IMR-90 (cell line): ENCODE data around the gene BEX5. TPM values are rescaled to one million over a fixed set of nuclear protein-coding genes. Genes with fewer than 3 reads are reported as not detected.
A peak's percentile ranks its signal among the peaks of the same experiment; 100 is the strongest.

Experiments
- ATAC-seq: fragments of 200-7000 bp; cut with Tn5 transposase; 2 replicates; pipeline ENCODE4 v1.9.1; 2020; ENCODE audit warnings: low read depth, mild to moderate bottlenecking, moderate library complexity
- BruUV-seq: library from RNA; stranded (reverse); fragments of 400-500 nt; replicated peaks from 2 replicates; lab custom pipeline; 2021; lab: Mats Ljungman, UMichigan
- CTCF ChIA-PET: fragments of 300-600 bp; formaldehyde crosslinking; extraction: SDS; loops from one replicate; lab custom pipeline; 2021; ENCODE audit warnings: antibody characterized with exemption; lab: Yijun Ruan, JAX
- POLR2A ChIA-PET: fragments of 300-600 bp; sonication (Branson Sonifier 250); formaldehyde crosslinking; loops from one replicate; lab custom pipeline; 2022; ENCODE audit warnings: antibody characterized with exemption; ENCODE audit not compliant: unreplicated experiment; lab: Charles Lee
- DNase-seq: peaks from one replicate; pipeline ENCODE4 v3.0.0; 2013
- H2AFZ ChIP-seq: replicated peaks from 2 replicates; pipeline ENCODE3; 2013; ENCODE audit warnings: low read length, mild to moderate bottlenecking; ENCODE audit not compliant: poor library complexity
- H2AK5ac ChIP-seq: 2 replicates; pipeline ENCODE4 v1.6.1; 2013; ENCODE audit warnings: low read depth, low read length, inconsistent platforms
- H2AK9ac ChIP-seq: replicated peaks from 2 replicates; pipeline ENCODE3; 2013; ENCODE audit warnings: mild to moderate bottlenecking, low read depth, low read length, moderate library complexity; ENCODE audit not compliant: poor library complexity
- H2BK120ac ChIP-seq: 2 replicates; pipeline ENCODE4 v1.6.1; 2013; ENCODE audit warnings: low read depth, low read length, inconsistent platforms
- H2BK15ac ChIP-seq: 3 replicates; pipeline ENCODE4 v1.6.1; 2013; ENCODE audit warnings: low read depth, low read length, inconsistent platforms
- H2BK20ac ChIP-seq: 2 replicates; pipeline ENCODE4 v1.6.1; 2013; ENCODE audit warnings: low read depth, mild to moderate bottlenecking, inconsistent platforms, low read length, moderate library complexity
- H2BK5ac ChIP-seq: 2 replicates; pipeline ENCODE4 v1.6.1; 2013; ENCODE audit warnings: mild to moderate bottlenecking, low read depth, low read length, inconsistent platforms; ENCODE audit not compliant: poor library complexity, severe bottlenecking
- H3K14ac ChIP-seq: replicated peaks from 2 replicates; pipeline ENCODE4 v1.6.1; 2013; ENCODE audit warnings: low read depth, low read length, inconsistent platforms
- H3K18ac ChIP-seq: 2 replicates; pipeline ENCODE4 v1.6.1; 2013; ENCODE audit warnings: low read depth, low read length, control low read depth
- H3K23ac ChIP-seq: 2 replicates; pipeline ENCODE4 v1.6.1; 2013; ENCODE audit warnings: low read depth, low read length, inconsistent platforms
- H3K27ac ChIP-seq: 2 replicates; pipeline ENCODE4 v1.5.1; 2013; ENCODE audit warnings: mild to moderate bottlenecking, control low read depth, low read length; ENCODE audit not compliant: insufficient read depth
- H3K27me3 ChIP-seq: 2 replicates; pipeline ENCODE4 v1.6.1; 2013; ENCODE audit warnings: low read length; ENCODE audit not compliant: control insufficient read depth, insufficient read depth
- H3K36me3 ChIP-seq: 2 replicates; pipeline ENCODE4 v1.6.1; 2013; ENCODE audit warnings: low read length, mixed read lengths; ENCODE audit not compliant: control insufficient read depth, insufficient read depth
- H3K4ac ChIP-seq: 2 replicates; pipeline ENCODE4 v1.6.1; 2013; ENCODE audit warnings: low read depth, low read length, inconsistent platforms
- H3K4me1 ChIP-seq: 2 replicates; pipeline ENCODE4 v1.6.1; 2013; ENCODE audit warnings: low read length, mixed read lengths; ENCODE audit not compliant: control insufficient read depth, insufficient read depth
- H3K4me2 ChIP-seq: 2 replicates; pipeline ENCODE4 v1.6.1; 2013; ENCODE audit warnings: low read depth, mild to moderate bottlenecking, control low read depth, low read length, moderate library complexity
- H3K4me3 ChIP-seq: 2 replicates; pipeline ENCODE4 v1.5.1; 2013; ENCODE audit warnings: low read depth, mild to moderate bottlenecking, control low read depth, low read length, moderate library complexity; ENCODE audit not compliant: insufficient read depth
- H3K56ac ChIP-seq: 2 replicates; pipeline ENCODE4 v1.6.1; 2013; ENCODE audit warnings: low read length, inconsistent platforms; ENCODE audit not compliant: insufficient read depth; ENCODE audit errors: extremely low read depth
- H3K79me1 ChIP-seq, 2 experiments: 2 replicates each; pipeline ENCODE4 v1.6.1; 2013; ENCODE audit warnings: low read length in 2 of 2, inconsistent platforms in 1 of 2, low read depth in 1 of 2
- H3K9ac ChIP-seq: 2 replicates; pipeline ENCODE4 v1.6.1; 2013; ENCODE audit warnings: low read depth, low read length, control low read depth
- H3K9me1 ChIP-seq: 2 replicates; pipeline ENCODE4 v1.6.1; 2013; ENCODE audit warnings: low read length, inconsistent platforms; ENCODE audit not compliant: insufficient read depth
- H3K9me3 ChIP-seq: 2 replicates; pipeline ENCODE4 v1.6.1; 2013; ENCODE audit warnings: low read length; ENCODE audit not compliant: control insufficient read depth, insufficient read depth
- H4K20me1 ChIP-seq: 2 replicates; pipeline ENCODE4 v1.6.1; 2013; ENCODE audit warnings: low read length, inconsistent platforms; ENCODE audit not compliant: insufficient read depth
- H4K5ac ChIP-seq: 2 replicates; pipeline ENCODE4 v1.6.1; 2013; ENCODE audit warnings: mild to moderate bottlenecking, low read depth, low read length, control low read depth
- H4K8ac ChIP-seq, 2 experiments: 2 replicates each; pipeline ENCODE4 v1.6.1; 2013; ENCODE audit warnings: low read depth in 2 of 2, low read length in 2 of 2, control low read depth in 1 of 2, inconsistent platforms in 1 of 2
- H4K91ac ChIP-seq: 2 replicates; pipeline ENCODE4 v1.6.1; 2013; ENCODE audit warnings: low read depth, low read length, inconsistent platforms; ENCODE audit not compliant: insufficient read depth
- BHLHE40 ChIP-seq: fragments of 150-350 bp; IDR thresholded peaks from 2 replicates; pipeline ENCODE4 v1.6.1; 2016; ENCODE audit warnings: mild to moderate bottlenecking, low read depth, low read length
- CEBPB ChIP-seq: IDR thresholded peaks from 2 replicates; pipeline ENCODE4 v1.6.1; 2012; ENCODE audit warnings: low read depth, low read length, improper control_type of control experiment
- CHD1 ChIP-seq: IDR thresholded peaks from 2 replicates; pipeline ENCODE4 v1.6.1; 2012; ENCODE audit warnings: low read depth, low read length, improper control_type of control experiment
- FOS ChIP-seq: fragments of 150-350 bp; IDR thresholded peaks from 2 replicates; pipeline ENCODE4 v1.6.1; 2016; ENCODE audit warnings: low read depth, low read length
- MAFK ChIP-seq: IDR thresholded peaks from 2 replicates; pipeline ENCODE4 v1.6.1; 2012; ENCODE audit warnings: low read depth, low read length, improper control_type of control experiment
- MAZ ChIP-seq: IDR thresholded peaks from 2 replicates; pipeline ENCODE4 v1.6.1; 2012; ENCODE audit warnings: low read depth, mild to moderate bottlenecking, low read length, improper control_type of control experiment, moderate library complexity, borderline replicate concordance
- MXI1 ChIP-seq: IDR thresholded peaks from 2 replicates; pipeline ENCODE4 v1.6.1; 2012; ENCODE audit warnings: low read depth, mild to moderate bottlenecking, low read length, moderate library complexity, borderline replicate concordance
- NFE2L2 ChIP-seq: fragments of 150-350 bp; IDR thresholded peaks from 2 replicates; pipeline ENCODE4 v1.6.1; 2016; ENCODE audit warnings: low read depth, mild to moderate bottlenecking, low read length
- POLR2A ChIP-seq: IDR thresholded peaks from 2 replicates; pipeline ENCODE4 v1.6.1; 2012; ENCODE audit warnings: mild to moderate bottlenecking, low read depth, low read length
- RAD21 ChIP-seq: IDR thresholded peaks from 2 replicates; pipeline ENCODE4 v1.6.1; 2012; ENCODE audit warnings: low read length, improper control_type of control experiment
- RCOR1 ChIP-seq: IDR thresholded peaks from 2 replicates; pipeline ENCODE4 v1.6.1; 2012; ENCODE audit warnings: mild to moderate bottlenecking, low read length, improper control_type of control experiment; ENCODE audit not compliant: insufficient replicate concordance
- RFX5 ChIP-seq: IDR thresholded peaks from 2 replicates; pipeline ENCODE4 v1.8.0; 2012; ENCODE audit warnings: low read depth, mild to moderate bottlenecking, low read length, moderate library complexity
- SMC3 ChIP-seq: fragments of 150-350 bp; IDR thresholded peaks from 2 replicates; pipeline ENCODE4 v1.6.1; 2016; ENCODE audit warnings: low read depth, mild to moderate bottlenecking, antibody characterized with exemption, low read length, moderate library complexity
- USF2 ChIP-seq: fragments of 150-350 bp; IDR thresholded peaks from 2 replicates; pipeline ENCODE4 v1.6.1; 2017; ENCODE audit warnings: mild to moderate bottlenecking, antibody characterized with exemption, low read length, low read depth
- WGBS, 2 experiments: methylation state at CpG; one replicate each; pipeline versions ENCODE4 v1.1.5 to v1.1.7; 2013; ENCODE audit warnings: missing lambda C conversion rate in 2 of 2; ENCODE audit not compliant: insufficient read length in 1 of 2; ENCODE audit errors: extremely low coverage in 2 of 2; 5-methylcytosine and 5-hydroxymethylcytosine counted together
- dilution Hi-C: fragments of 300-500 bp; cut with HindIII; formaldehyde crosslinking; loops from one replicate; pipeline ENCODE4 v1.14.3; 2018; ENCODE audit warnings: low sequenced_read_pairs; ENCODE audit not compliant: unreplicated experiment
- in situ Hi-C: fragments of 300-500 bp; cut with MboI; formaldehyde crosslinking; loops from 3 replicates; pipeline ENCODE4 v1.14.3; 2019; ENCODE audit warnings: low sequenced_read_pairs, inconsistent platforms, mixed read lengths
- intact Hi-C: fragments of 100-400 bp; cut with micrococcal nuclease; formaldehyde crosslinking; loops from 2 replicates; pipeline ENCODE4 v1.10.0; 2022
- polyA plus RNA-seq, 3 experiments: library from polyadenylated mRNA; depleted of rRNA; stranded (reverse); fragments of >200 nt; gene quantifications; 2 replicates each; pipeline ENCODE4 v1.2.3, GENCODE V29; 2012; ENCODE audit warnings: low replicate concordance in 1 of 3
- total RNA-seq: library from RNA; depleted of rRNA; stranded (reverse); fragments of >200 nt; gene quantifications from 2 replicates; pipeline ENCODE4 v1.2.3, GENCODE V29; 2012
- TF ChIP-seq, protein P1 (sequence below): conservative IDR thresholded peaks from 2 replicates; pipeline ENCODE4 v1.5.1; 2012; ENCODE audit warnings: mild to moderate bottlenecking, low read depth, low read length, improper control_type of control experiment

BEX5 gene
- total and polyA plus RNA-seq, 2 of the 4 experiments (the other 2 are of a cell fraction), result not detected

- in situ Hi-C loops, result no loop called here
- dilution Hi-C loops, result no loop called here
- Histone ChIP-seq H3K9ac (no peak overlapping the region), H3K18ac (no peak overlapping the region), H3K4ac (no peak overlapping the region), H3K9me3 (no peaks in the 10 kb centered on the region), H2AK9ac (peak overlapping the region; percentile 65), H2BK15ac (no peak overlapping the region), H3K79me1 (no peaks in the 10 kb centered on the region), H4K8ac (no peak overlapping the region), H3K4me1 (no peaks in the 10 kb centered on the region), H3K23ac (no peak overlapping the region), H2BK20ac (no peak overlapping the region), H2BK5ac (no peak overlapping the region), H4K5ac (no peak overlapping the region), H3K36me3 (no peaks in the 10 kb centered on the region), H4K20me1 (no peaks in the 10 kb centered on the region), H2AK5ac (no peak overlapping the region), H3K27ac (no peak overlapping the region), H3K9me1 (no peaks in the 10 kb centered on the region), H3K4me2 (no peak overlapping the region), H3K56ac (no peak overlapping the region), H3K27me3 (peaks cover 2% of the 10 kb centered on the region; the same call in 1 of the 2 replicates), H3K4me3 (no peak overlapping the region), H4K91ac (no peak overlapping the region), H2AFZ (peak overlapping the region; percentile 79), H2BK120ac (no peak overlapping the region), H3K14ac (no peak overlapping the region)
- no peak for DNase-seq
- intact Hi-C loops, result no loop called here
- 21% methylated on average over 7 of the region's 32 CpGs; no CpG with 5 or more reads in 1 of the 2 experiments for WGBS, 2 experiments
- POLR2A ChIA-PET, result interaction anchor here (0.6 kb wide), 1 partner anchor 439 kb away, joined by 4 read pairs; no protein-coding TSS in a partner anchor
- no TSS peak for BruUV-seq
- CTCF ChIA-PET, result no interaction called here
- no peak for ATAC-seq
- TF ChIP-seq RAD21 (no peak), POLR2A (no peak), BHLHE40 (no peak), RCOR1 (no peak), NFE2L2 (no peak), FOS (no peak), USF2 (no peak), RFX5 (no peak), CEBPB (no peak), SMC3 (no peak), MAZ (no peak), CHD1 (no peak), MXI1 (no peak), MAFK (no peak)
- TF ChIP-seq, protein P1, sequence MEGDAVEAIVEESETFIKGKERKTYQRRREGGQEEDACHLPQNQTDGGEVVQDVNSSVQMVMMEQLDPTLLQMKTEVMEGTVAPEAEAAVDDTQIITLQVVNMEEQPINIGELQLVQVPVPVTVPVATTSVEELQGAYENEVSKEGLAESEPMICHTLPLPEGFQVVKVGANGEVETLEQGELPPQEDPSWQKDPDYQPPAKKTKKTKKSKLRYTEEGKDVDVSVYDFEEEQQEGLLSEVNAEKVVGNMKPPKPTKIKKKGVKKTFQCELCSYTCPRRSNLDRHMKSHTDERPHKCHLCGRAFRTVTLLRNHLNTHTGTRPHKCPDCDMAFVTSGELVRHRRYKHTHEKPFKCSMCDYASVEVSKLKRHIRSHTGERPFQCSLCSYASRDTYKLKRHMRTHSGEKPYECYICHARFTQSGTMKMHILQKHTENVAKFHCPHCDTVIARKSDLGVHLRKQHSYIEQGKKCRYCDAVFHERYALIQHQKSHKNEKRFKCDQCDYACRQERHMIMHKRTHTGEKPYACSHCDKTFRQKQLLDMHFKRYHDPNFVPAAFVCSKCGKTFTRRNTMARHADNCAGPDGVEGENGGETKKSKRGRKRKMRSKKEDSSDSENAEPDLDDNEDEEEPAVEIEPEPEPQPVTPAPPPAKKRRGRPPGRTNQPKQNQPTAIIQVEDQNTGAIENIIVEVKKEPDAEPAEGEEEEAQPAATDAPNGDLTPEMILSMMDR, result no peak
Measured at GRCh38 chrX:102154900-102155805, 624 bp downstream of the BEX5 start.
